Heart right ventricle (tissue), 16 donors: Measurements from ENCODE around the gene HIVEP2. TPM values are rescaled to one million over a fixed set of nuclear protein-coding genes. Genes with fewer than 3 reads are reported as not detected.

ENCODE experiments used
- ATAC-seq, 8 donors: fragments of 200-7000 bp; cut with Tn5 transposase; one replicate each; pipeline ENCODE4 v1.9.1; 2020; ENCODE audit warnings: mild to moderate bottlenecking in 8 of 8, moderate library complexity in 8 of 8, moderate number of reproducible peaks in 1 of 8
- DNase-seq, 2 donors: peaks; one replicate each; pipeline ENCODE4 v3.0.0-alpha.2; 2020
- H3K27ac ChIP-seq, 10 donors: fragments of 200-600 bp; sonication (generic) in 2 of 10; one replicate each; pipeline versions ENCODE4 v1.5.0 to v1.8.0; 2020 to 2022; ENCODE audit warnings: mild to moderate bottlenecking in 3 of 10
- H3K27me3 ChIP-seq, 7 donors: fragments of 200-600 bp; one replicate each; pipeline ENCODE4 v1.8.0; 2021 to 2022; ENCODE audit warnings: mild to moderate bottlenecking in 2 of 7
- H3K36me3 ChIP-seq, 9 donors: fragments of 200-600 bp; sonication (generic) in 1 of 9; one replicate each; pipeline versions ENCODE4 v1.5.0 to v1.8.0; 2020 to 2022; ENCODE audit warnings: mild to moderate bottlenecking in 2 of 9
- H3K4me1 ChIP-seq, 9 donors: fragments of 200-600 bp; sonication (generic) in 1 of 9; one replicate each; pipeline versions ENCODE4 v1.5.0 to v1.8.0; 2020 to 2022; ENCODE audit warnings: mild to moderate bottlenecking in 4 of 9
- H3K4me3 ChIP-seq, 10 donors: fragments of 200-600 bp; sonication (generic) in 2 of 10; one replicate each; pipeline versions ENCODE4 v1.5.0 to v1.8.0; 2020 to 2022; ENCODE audit warnings: mild to moderate bottlenecking in 7 of 10, moderate library complexity in 2 of 10
- H3K9me3 ChIP-seq, 11 donors: fragments of 200-600 bp in 10 of 11; sonication (generic) in 2 of 11; one replicate each; pipeline versions ENCODE4 v1.5.0 to v1.8.0; 2013 to 2022; ENCODE audit warnings: mild to moderate bottlenecking in 2 of 11, control low read depth in 1 of 11, moderate library complexity in 1 of 11
- WGBS, 2 donors: extraction: QIAGEN DNeasy Blood & Tissue Kit; methylation state at CpG; one replicate each; pipeline ENCODE4 v1.1.7; 2013; ENCODE audit warnings: inconsistent platforms in 1 of 2; 5-methylcytosine and 5-hydroxymethylcytosine counted together
- intact Hi-C, 10 donors: fragments of 100-400 bp; cut with DNase I; formaldehyde crosslinking; loops; one replicate each; pipeline versions ENCODE4 v1.11.1 to v1.14.2; 2022
- polyA plus RNA-seq, 2 donors: library from polyadenylated mRNA; stranded (reverse); fragments of 200-250 nt; gene quantifications; one replicate each; pipeline ENCODE4 v1.2.3, GENCODE V29; 2013
- total RNA-seq, 10 donors: library from RNA; stranded (reverse); fragmentation: NEBNext Ultra II Directional in 3 of 10; extraction: Animal tissue kit (Norgen Biotek cat#: 25700) in 3 of 10; gene quantifications; one replicate each; pipeline versions ENCODE4 v1.2.1 to v1.2.4, GENCODE V29; 2021 to 2023
- TF ChIP-seq, protein P1 (sequence below), 9 donors: fragments of 200-600 bp; sonication (generic) in 2 of 9; IDR thresholded peaks; one replicate each; pipeline versions ENCODE4 v1.5.0 to v1.8.0; 2021 to 2022; ENCODE audit warnings: antibody characterized with exemption in 9 of 9, mild to moderate bottlenecking in 5 of 9, moderate library complexity in 1 of 9
- donor health status: Arrhythmogenic right ventricular cardiomyopathy.
- donor health status: ischemic (EF 13 %, LVEDD 7.1; RV severe dilation, severe dysfunction).
- donor health status: healthy with polysubstance abuse.
- donor health status: DM: no; HTN: yes; CAD: no.
- donor health status: DM: no; HTN: no; CAD: no.
- donor health status: ischemic (EF 25% LVEDD 6.9; RV normal size, moderate dysfunction).
- donor health status: ischemic (EF 25% LVEDD 5.7; RV mildly dilated, moderate dysfunction).
- donor health status: healthy.
- donor health status: DM: yes; HTN: yes; CAD: no.
- donor health status: Ischemic cardiomyopathy.
- donor health status: ischemic (EF 35%, LVEDD 5.7; RV mildly dilated, moderate dysfunction).
- donor health status: nonischemic (EF 11% LVEDD 7.7; RV severe dilation, severe dysfunction).
- donor health status: DM: yes; HTN: yes; CAD: no.
- donor health status: PGD.
- donor health status: ischemic (EF 29% LVEDD 5.4; RV normal size, mild dysfunction).
- donor health status: nonischemic (EF 23%, LVEDD 6.1; RV moderate dilation, normal function).

HIVEP2 gene
- total and polyA plus RNA-seq, 12 donors = 2.1 to 31.6 (median 21.2) TPM

DNA sequence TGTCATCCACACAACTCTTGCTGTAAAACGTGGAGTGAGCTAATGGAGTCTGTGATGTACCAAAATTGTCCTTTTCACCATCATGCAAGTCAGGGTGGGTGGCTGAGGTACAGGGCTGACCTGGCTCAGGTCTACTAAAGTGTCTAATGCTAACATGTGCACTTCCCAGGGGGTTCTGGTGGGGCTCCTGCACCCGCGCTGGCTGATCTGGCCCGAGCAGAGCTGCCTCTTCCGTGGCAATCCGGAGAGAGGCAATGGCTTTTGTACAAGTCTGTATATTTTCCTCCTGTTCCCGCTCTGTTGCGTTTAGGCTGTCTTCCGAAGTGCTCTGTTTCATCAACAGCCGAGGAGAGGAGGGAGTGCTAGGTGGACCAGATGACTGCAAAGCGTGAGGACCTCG is 191.8 kb downstream of the HIVEP2 start:
- Histone ChIP-seq H3K27ac (no peak overlapping the region), H3K4me3 (no peak overlapping the region)
- WGBS, 2 donors = 93 to 96% methylated on average over 12 of the region's 12 CpGs

DNA sequence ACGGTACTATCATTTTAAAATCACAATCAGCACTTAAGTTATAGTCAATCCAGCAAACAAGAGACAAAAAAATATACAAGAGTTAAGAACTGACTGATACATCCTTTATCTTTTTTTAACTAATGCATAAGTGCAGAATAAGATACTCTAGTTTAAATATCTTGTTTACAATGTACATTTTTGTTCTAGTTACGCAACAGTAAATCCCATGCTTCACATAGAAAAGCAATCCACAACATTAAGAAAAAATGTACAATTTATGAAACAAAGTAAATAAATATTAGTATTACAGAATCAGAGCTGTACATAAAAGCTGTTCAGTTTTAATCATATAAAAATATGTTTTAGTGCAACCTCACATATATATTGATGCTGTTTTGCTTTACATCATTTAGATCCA is 192.6 kb downstream of the HIVEP2 start:
- Histone ChIP-seq H3K27me3 (no peaks in the 10 kb centered on the region), H3K9me3 (no peaks in the 10 kb centered on the region), H3K4me1 (peaks cover 0 to 8% (median 0%) of the 10 kb centered on the region in 9 donors), H3K27ac (no peak overlapping the region), H3K4me3 (no peak overlapping the region), H3K36me3 (peaks cover 0 to 51% (median 9%) of the 10 kb centered on the region in 9 donors)
- TF ChIP-seq, protein P1, sequence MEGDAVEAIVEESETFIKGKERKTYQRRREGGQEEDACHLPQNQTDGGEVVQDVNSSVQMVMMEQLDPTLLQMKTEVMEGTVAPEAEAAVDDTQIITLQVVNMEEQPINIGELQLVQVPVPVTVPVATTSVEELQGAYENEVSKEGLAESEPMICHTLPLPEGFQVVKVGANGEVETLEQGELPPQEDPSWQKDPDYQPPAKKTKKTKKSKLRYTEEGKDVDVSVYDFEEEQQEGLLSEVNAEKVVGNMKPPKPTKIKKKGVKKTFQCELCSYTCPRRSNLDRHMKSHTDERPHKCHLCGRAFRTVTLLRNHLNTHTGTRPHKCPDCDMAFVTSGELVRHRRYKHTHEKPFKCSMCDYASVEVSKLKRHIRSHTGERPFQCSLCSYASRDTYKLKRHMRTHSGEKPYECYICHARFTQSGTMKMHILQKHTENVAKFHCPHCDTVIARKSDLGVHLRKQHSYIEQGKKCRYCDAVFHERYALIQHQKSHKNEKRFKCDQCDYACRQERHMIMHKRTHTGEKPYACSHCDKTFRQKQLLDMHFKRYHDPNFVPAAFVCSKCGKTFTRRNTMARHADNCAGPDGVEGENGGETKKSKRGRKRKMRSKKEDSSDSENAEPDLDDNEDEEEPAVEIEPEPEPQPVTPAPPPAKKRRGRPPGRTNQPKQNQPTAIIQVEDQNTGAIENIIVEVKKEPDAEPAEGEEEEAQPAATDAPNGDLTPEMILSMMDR (IDR thresholded peaks at IDR 0.05) = no peak
- ATAC-seq (no peak), DNase-seq (no peak)
- intact Hi-C loops = loop anchor here in 3 of 10 donors (10.0 kb wide), 1 partner anchor 192 kb away; the partner anchor contains the start of gene HIVEP2 (in 3 of the 3)
- 97 to 98% methylated on average over 2 of the region's 2 CpGs for WGBS, 2 donors

More for the DNA sequence above, 191.8 kb downstream of the HIVEP2 start:
- DNase-seq (no peak), ATAC-seq (no peak)
- intact Hi-C loops = loop anchor here in 3 of 10 donors (10.0 kb wide), 1 partner anchor 192 kb away; the partner anchor contains the start of gene HIVEP2 (in 3 of the 3)
- Histone ChIP-seq H3K9me3 (no peaks in the 10 kb centered on the region), H3K27me3 (no peaks in the 10 kb centered on the region), H3K36me3 (peaks cover 0 to 56% (median 9%) of the 10 kb centered on the region in 9 donors), H3K4me1 (peaks cover 0 to 13% (median 0%) of the 10 kb centered on the region in 9 donors)
- TF ChIP-seq, protein P1 (IDR thresholded peaks at IDR 0.05) = no peak

DNA sequence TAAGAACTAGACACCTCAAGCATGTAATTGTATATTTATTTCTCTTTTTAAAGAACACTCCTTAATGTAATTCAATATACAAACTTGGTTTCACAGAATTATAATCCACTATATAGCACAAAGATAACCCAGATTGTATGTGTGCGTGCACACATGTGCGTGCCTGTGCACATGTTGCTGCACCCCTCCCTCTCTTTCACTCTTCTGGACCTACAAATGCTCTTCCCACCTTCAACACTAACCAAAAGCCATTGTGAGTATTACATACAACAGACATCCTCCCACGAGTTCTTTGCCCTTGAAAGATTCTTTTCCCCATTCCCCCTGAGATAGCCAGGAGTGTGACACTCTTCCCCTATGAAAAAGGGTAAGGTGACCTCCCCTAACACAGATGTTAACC is 193.5 kb downstream of the HIVEP2 start:
- no peak overlapping the region for H3K4me3 ChIP-seq
- TF ChIP-seq, protein P1 (IDR thresholded peaks at IDR 0.05) = no peak
- no peak overlapping the region for H3K27ac ChIP-seq
- H3K9me3 ChIP-seq = no peaks in the 10 kb centered on the region
- no peak for ATAC-seq
- peaks cover 0 to 6% (median 0%) of the 10 kb centered on the region in 9 donors for H3K4me1 ChIP-seq
- 75 to 84% methylated on average over 3 of the region's 3 CpGs for WGBS, 2 donors
- H3K36me3 ChIP-seq = peaks cover 0 to 44% (median 9%) of the 10 kb centered on the region in 9 donors
- intact Hi-C loops = loop anchor here in 3 of 10 donors (10.0 kb wide), 1 partner anchor 193 kb away; the partner anchor contains the start of gene HIVEP2 (in 3 of the 3)
- no peak for DNase-seq
- no peaks in the 10 kb centered on the region for H3K27me3 ChIP-seq

DNA sequence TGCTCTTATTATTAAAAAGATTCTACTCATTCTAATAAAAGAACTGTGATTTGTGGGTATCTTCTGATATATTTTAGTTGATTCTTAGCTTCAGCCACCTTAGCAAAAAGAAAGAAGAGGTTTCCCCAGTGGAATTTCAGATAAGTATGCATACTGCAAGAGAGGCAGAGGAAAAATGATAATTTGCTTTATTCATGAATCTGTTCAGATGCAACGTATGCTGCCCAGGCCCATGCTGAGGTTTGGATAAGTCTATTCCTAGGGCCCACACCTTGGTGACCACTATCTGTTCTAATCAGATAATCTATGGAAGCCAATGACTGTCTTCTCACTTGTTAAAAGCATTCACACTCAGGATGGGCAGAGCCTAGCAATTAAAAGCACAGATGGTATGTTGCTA is 194.0 kb downstream of the HIVEP2 start:
- Histone ChIP-seq H3K36me3 (peaks cover 0 to 44% (median 9%) of the 10 kb centered on the region in 9 donors), H3K9me3 (no peaks in the 10 kb centered on the region), H3K27ac (no peak overlapping the region), H3K4me3 (no peak overlapping the region), H3K4me1 (peaks cover 0 to 1% (median 0%) of the 10 kb centered on the region in 9 donors), H3K27me3 (no peaks in the 10 kb centered on the region)
- DNase-seq (no peak), ATAC-seq (no peak)
- intact Hi-C loops = loop anchor here in 3 of 10 donors (10.0 kb wide), 1 partner anchor 194 kb away; the partner anchor contains the start of gene HIVEP2 (in 3 of the 3)
- 85 to 97% methylated on average over 1 of the region's 1 CpG for WGBS, 2 donors
- TF ChIP-seq, protein P1 (IDR thresholded peaks at IDR 0.05) = no peak
